H9 (cell line): ENCODE results near the gene EIF4E3. TPM values are rescaled to one million over a fixed set of nuclear protein-coding genes. Genes with fewer than 3 reads are reported as not detected.

Source experiments
- DNase-seq: peaks from one replicate; pipeline ENCODE4 v3.0.0-alpha.2; 2017
- H2AFZ ChIP-seq: one replicate; pipeline ENCODE4 v1.6.1; 2013; ENCODE audit warnings: mild to moderate bottlenecking, low read length, control low read depth, moderate library complexity
- H2AK5ac ChIP-seq: 2 replicates; pipeline ENCODE4 v1.6.1; 2013; ENCODE audit warnings: low read length, control low read depth, mixed read lengths; ENCODE audit not compliant: insufficient read length
- H2BK120ac ChIP-seq: one replicate; pipeline ENCODE4 v1.6.1; 2013; ENCODE audit warnings: low read depth, mild to moderate bottlenecking, low read length, control low read depth, inconsistent platforms; ENCODE audit not compliant: poor library complexity, severe bottlenecking
- H2BK12ac ChIP-seq: 2 replicates; pipeline ENCODE4 v1.6.1; 2013; ENCODE audit warnings: low read length, control low read depth, mixed read lengths, low read depth; ENCODE audit not compliant: insufficient read length
- H2BK15ac ChIP-seq: 2 replicates; pipeline ENCODE4 v1.6.1; 2013; ENCODE audit warnings: low read depth, low read length, control low read depth
- H2BK20ac ChIP-seq: one replicate; pipeline ENCODE4 v1.6.1; 2013; ENCODE audit warnings: low read depth, mild to moderate bottlenecking, low read length, control low read depth, inconsistent platforms; ENCODE audit not compliant: poor library complexity, severe bottlenecking
- H2BK5ac ChIP-seq: 2 replicates; pipeline ENCODE4 v1.6.1; 2013; ENCODE audit warnings: low read length, control low read depth, mixed read lengths; ENCODE audit not compliant: insufficient read length
- H3K14ac ChIP-seq: 2 replicates; pipeline ENCODE4 v1.6.1; 2013; ENCODE audit warnings: low read length, control low read depth; ENCODE audit not compliant: insufficient read depth
- H3K18ac ChIP-seq: 2 replicates; pipeline ENCODE4 v1.6.1; 2013; ENCODE audit warnings: low read depth, mild to moderate bottlenecking, mixed read lengths, low read length, control low read depth; ENCODE audit not compliant: insufficient read length
- H3K23ac ChIP-seq: 2 replicates; pipeline ENCODE4 v1.6.1; 2013; ENCODE audit warnings: low read length, control low read depth, mixed read lengths, low read depth; ENCODE audit not compliant: insufficient read length
- H3K23me2 ChIP-seq: 2 replicates; pipeline ENCODE4 v1.6.1; 2013; ENCODE audit warnings: low read depth, mild to moderate bottlenecking, mixed read lengths, low read length, control low read depth; ENCODE audit not compliant: insufficient read length, poor library complexity, severe bottlenecking
- H3K27ac ChIP-seq: 2 replicates; pipeline ENCODE4 v1.5.1; 2013; ENCODE audit warnings: low read length, control low read depth, mixed read lengths, low read depth; ENCODE audit not compliant: insufficient read length
- H3K27me3 ChIP-seq: 2 replicates; pipeline ENCODE4 v1.6.1; 2013; ENCODE audit warnings: low read length, control low read depth, inconsistent platforms; ENCODE audit not compliant: insufficient read depth
- H3K4ac ChIP-seq: 2 replicates; pipeline ENCODE4 v1.6.1; 2013; ENCODE audit warnings: low read depth, mild to moderate bottlenecking, control low read depth, inconsistent platforms, low read length, moderate library complexity
- H3K4me1 ChIP-seq: 2 replicates; pipeline ENCODE4 v1.6.1; 2013; ENCODE audit warnings: low read length, control low read depth, inconsistent platforms; ENCODE audit not compliant: insufficient read depth
- H3K4me2 ChIP-seq: 2 replicates; pipeline ENCODE4 v1.6.1; 2013; ENCODE audit warnings: low read length, control low read depth, mixed read lengths; ENCODE audit not compliant: insufficient read length, insufficient read depth
- H3K56ac ChIP-seq: 2 replicates; pipeline ENCODE4 v1.6.1; 2013; ENCODE audit warnings: low read depth, mild to moderate bottlenecking, mixed read lengths, low read length, control low read depth; ENCODE audit not compliant: insufficient read length
- H3K79me1 ChIP-seq: 2 replicates; pipeline ENCODE4 v1.6.1; 2013; ENCODE audit warnings: low read depth, mild to moderate bottlenecking, moderate library complexity, low read length, control low read depth, inconsistent platforms; ENCODE audit not compliant: insufficient read depth, poor library complexity, severe bottlenecking
- H3K79me2 ChIP-seq: 2 replicates; pipeline ENCODE4 v1.6.1; 2013; ENCODE audit warnings: low read length, control low read depth, inconsistent platforms; ENCODE audit not compliant: insufficient read depth
- H3K9ac ChIP-seq: 2 replicates; pipeline ENCODE4 v1.6.1; 2013; ENCODE audit warnings: low read length, control low read depth, mixed read lengths; ENCODE audit not compliant: insufficient read length; ENCODE audit errors: extremely low read depth
- H3K9me3 ChIP-seq: one replicate; pipeline ENCODE4 v1.6.1; 2013; ENCODE audit warnings: low read depth, low read length, inconsistent platforms; ENCODE audit not compliant: control insufficient read depth
- H3T11ph ChIP-seq: one replicate; pipeline ENCODE4 v1.6.1; 2013; ENCODE audit warnings: mild to moderate bottlenecking, low read length, control low read depth, inconsistent platforms
- H4K20me1 ChIP-seq: one replicate; pipeline ENCODE4 v1.6.1; 2013; ENCODE audit not compliant: control insufficient read depth, insufficient read length, insufficient read depth
- H4K5ac ChIP-seq: 2 replicates; pipeline ENCODE4 v1.6.1; 2013; ENCODE audit warnings: low read depth, mild to moderate bottlenecking, mixed read lengths, low read length, control low read depth; ENCODE audit not compliant: insufficient read length
- H4K8ac ChIP-seq: replicated peaks from 2 replicates; pipeline ENCODE4 v1.6.1; 2013; ENCODE audit warnings: low read length, control low read depth, mixed read lengths, low read depth; ENCODE audit not compliant: insufficient read length
- H4K91ac ChIP-seq: 2 replicates; pipeline ENCODE4 v1.6.1; 2013; ENCODE audit warnings: low read depth, mild to moderate bottlenecking, moderate library complexity, mixed read lengths, low read length, control low read depth; ENCODE audit not compliant: insufficient read length
- H3K27ac Mint-ChIP-seq, 3 experiments: 2 replicates in 2 of 3; 3 replicates in 1 of 3; pipeline ENCODE4 v1.8.0; 2020 to 2021; ENCODE audit warnings: mixed read lengths in 3 of 3, mild to moderate bottlenecking in 1 of 3, moderate library complexity in 1 of 3
- H3K27me3 Mint-ChIP-seq: 2 replicates; pipeline ENCODE4 v1.8.0; 2021; ENCODE audit warnings: low read depth, mild to moderate bottlenecking, moderate library complexity, mixed read lengths
- H3K36me3 Mint-ChIP-seq, 3 experiments: 2 replicates in 2 of 3; 3 replicates in 1 of 3; pipeline ENCODE4 v1.8.0; 2020 to 2021; ENCODE audit warnings: low read depth in 3 of 3, mixed read lengths in 3 of 3; ENCODE audit not compliant: insufficient read depth in 1 of 3
- H3K4me1 Mint-ChIP-seq, 2 experiments: 2 replicates each; pipeline ENCODE4 v1.8.0; 2020; ENCODE audit warnings: mixed read lengths in 2 of 2
- H3K4me3 Mint-ChIP-seq, 2 experiments: 2 replicates in 1 of 2; 3 replicates in 1 of 2; pipeline ENCODE4 v1.8.0; 2020 to 2021; ENCODE audit warnings: mild to moderate bottlenecking in 2 of 2, mixed read lengths in 2 of 2, moderate library complexity in 1 of 2
- H3K9me3 Mint-ChIP-seq, 2 experiments: 2 replicates in 1 of 2; 3 replicates in 1 of 2; pipeline ENCODE4 v1.8.0; 2020; ENCODE audit warnings: mild to moderate bottlenecking in 2 of 2, mixed read lengths in 2 of 2, moderate library complexity in 1 of 2
- CTCF ChIP-seq: fragments of 200-600 bp; sonication (generic); conservative IDR thresholded peaks from 3 replicates; pipeline ENCODE4 v1.8.0; 2021; ENCODE audit warnings: antibody characterized with exemption, mild to moderate bottlenecking
- WGBS: extraction: QIAGEN DNeasy Blood & Tissue Kit; methylation state at CpG from one replicate; pipeline ENCODE4 v1.1.7; 2013; ENCODE audit warnings: missing lambda C conversion rate, low lambda C conversion rate, mixed read lengths; ENCODE audit not compliant: insufficient read length; ENCODE audit errors: extremely low coverage; 5-methylcytosine and 5-hydroxymethylcytosine counted together
- total RNA-seq: library from RNA; stranded (reverse); gene quantifications from 2 replicates; pipeline ENCODE4 v1.2.1, GENCODE V29; 2021

The EIF4E3 gene
- total RNA-seq, 1 experiment from 2014 or later = 12.9 TPM

DNA sequence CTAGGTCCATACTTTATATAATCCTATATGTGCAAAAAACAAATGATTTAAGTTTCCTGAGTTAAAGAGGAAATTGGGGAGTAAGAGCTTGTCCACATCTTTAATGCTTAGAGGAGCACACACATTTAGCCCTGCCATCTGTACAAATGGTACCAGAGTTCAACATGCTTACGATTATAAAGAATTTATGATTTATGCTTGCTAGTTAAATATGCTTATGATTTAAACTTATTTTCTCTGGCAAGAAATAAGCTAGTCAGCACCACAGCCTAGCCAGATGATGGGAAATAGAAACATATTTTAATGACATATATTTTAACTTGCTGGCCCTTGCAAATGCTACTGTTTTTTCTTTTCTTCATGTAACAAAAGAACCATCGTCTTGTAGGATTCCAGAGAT lies 48.3 kb downstream of the EIF4E3 start:
- Histone ChIP-seq H4K20me1 (no peaks in the 10 kb centered on the region), H3K79me2 (no peaks in the 10 kb centered on the region), H2AK5ac (no peak overlapping the region), H3K4ac (no peak overlapping the region), H4K8ac (no peak overlapping the region), H3K27me3 (no peaks in the 10 kb centered on the region), H2BK20ac (no peak overlapping the region), H2BK12ac (no peak overlapping the region), H3K4me2 (no peak overlapping the region), H3T11ph (no peak overlapping the region), H3K9me3 (no peaks in the 10 kb centered on the region), H3K4me1 (peaks cover 5% of the 10 kb centered on the region; the same call in 1 of the 2 replicates), H2AFZ (no peak overlapping the region), H2BK15ac (no peak overlapping the region), H4K5ac (no peak overlapping the region), H3K14ac (no peak overlapping the region), H3K23ac (no peak overlapping the region), H3K9ac (no peak overlapping the region), H3K56ac (no peak overlapping the region), H2BK120ac (no peak overlapping the region), H3K18ac (no peak overlapping the region), H3K27ac (no peak overlapping the region), H4K91ac (no peak overlapping the region), H2BK5ac (no peak overlapping the region), H3K79me1 (no peaks in the 10 kb centered on the region), H3K23me2 (no peaks in the 10 kb centered on the region)
- Mint-ChIP-seq H3K27me3 (no peaks in the 10 kb centered on the region), H3K36me3 (no peaks in the 10 kb centered on the region), H3K4me1 (peaks cover 18 to 20% of the 10 kb centered on the region in 2 experiments), H3K4me3 (no peak overlapping the region), H3K27ac (no peak overlapping the region), H3K9me3 (no peaks in the 10 kb centered on the region)
- WGBS = no CpG with 5 or more reads among the region's 2 CpGs
- DNase-seq = no peak
- TF ChIP-seq CTCF = no peak
